DND-41 (cell line): ENCODE data around the gene MGAT4A.

ENCODE experiments used
- ATAC-seq: fragments of 200-7000 bp; cut with Tn5 transposase; 3 replicates; pipeline ENCODE4 v1.9.1; 2021; ENCODE audit warnings: low read depth; ENCODE audit not compliant: insufficient read depth
- DNase-seq: peaks from one replicate; pipeline ENCODE4 v3.0.0-alpha.2; 2020
- H2AFZ ChIP-seq: 2 replicates; pipeline ENCODE4 v1.6.0; 2012; ENCODE audit warnings: low read depth, low read length
- H3K27ac ChIP-seq: 2 replicates; pipeline ENCODE4 v1.5.1; 2012; ENCODE audit warnings: low read length, inconsistent platforms
- H3K27me3 ChIP-seq: fragments of 200-600 bp; sonication (generic); 2 replicates; pipeline ENCODE4 v1.6.0; 2012; ENCODE audit warnings: low read length, mild to moderate bottlenecking, inconsistent platforms; ENCODE audit not compliant: insufficient read depth, poor library complexity
- H3K36me3 ChIP-seq: 2 replicates; pipeline ENCODE4 v1.5.1; 2012; ENCODE audit warnings: low read length, inconsistent platforms; ENCODE audit not compliant: insufficient read depth
- H3K4me1 ChIP-seq: 2 replicates; pipeline ENCODE4 v1.5.1; 2012; ENCODE audit warnings: mild to moderate bottlenecking, low read length; ENCODE audit not compliant: insufficient read depth
- H3K4me2 ChIP-seq: 2 replicates; pipeline ENCODE4 v1.6.0; 2012; ENCODE audit warnings: mild to moderate bottlenecking, moderate library complexity, low read length, inconsistent platforms; ENCODE audit not compliant: insufficient read depth
- H3K4me3 ChIP-seq, 2 experiments: fragments of 200-600 bp in 1 of 2; shearing (Covaris generic) in 1 of 2; 2 replicates each; pipeline ENCODE4 v1.5.1; 2012 to 2016; ENCODE audit warnings: inconsistent platforms in 2 of 2, low read length in 2 of 2, mild to moderate bottlenecking in 2 of 2, low read depth in 1 of 2, moderate library complexity in 1 of 2
- H3K79me2 ChIP-seq: 2 replicates; pipeline ENCODE4 v1.6.0; 2012; ENCODE audit warnings: low read length, inconsistent platforms; ENCODE audit not compliant: insufficient read depth
- H3K9ac ChIP-seq: 2 replicates; pipeline ENCODE4 v1.6.0; 2012; ENCODE audit warnings: low read depth, mild to moderate bottlenecking, inconsistent platforms, low read length, moderate library complexity
- H3K9me3 ChIP-seq: 2 replicates; pipeline ENCODE4 v1.5.1; 2012; ENCODE audit warnings: low read length, moderate library complexity, mild to moderate bottlenecking, inconsistent platforms; ENCODE audit not compliant: insufficient read depth, severe bottlenecking
- H4K20me1 ChIP-seq: 2 replicates; pipeline ENCODE4 v1.6.0; 2012; ENCODE audit warnings: low read length; ENCODE audit not compliant: insufficient read depth
- CTCF ChIP-seq: IDR thresholded peaks from 2 replicates; pipeline ENCODE4 v1.5.1; 2012; ENCODE audit warnings: borderline replicate concordance, low read length, moderate library complexity, mild to moderate bottlenecking; ENCODE audit not compliant: poor library complexity, severe bottlenecking; ENCODE audit errors: extremely low read depth
- EZH2 ChIP-seq: IDR thresholded peaks from 3 replicates; pipeline ENCODE4 v1.6.1; 2012; ENCODE audit warnings: borderline replicate concordance, low read depth, mild to moderate bottlenecking, moderate library complexity, low read length, inconsistent platforms; ENCODE audit not compliant: severe bottlenecking

The MGAT4A gene

GRCh38 chr2:98614024-98614739 lies 116.8 kb downstream of the MGAT4A start:
- no peak for ATAC-seq

GRCh38 chr2:98608962-98609604 lies 121.8 kb downstream of the MGAT4A start:
- Histone ChIP-seq H3K9me3 (no peaks in the 10 kb centered on the region), H3K27me3 (no peaks in the 10 kb centered on the region), H4K20me1 (no peaks in the 10 kb centered on the region), H3K9ac (peak overlapping the region; percentile 91), H3K79me2 (peaks cover 72% of the 10 kb centered on the region), H3K4me3 (peak overlapping the region; percentile 86 to 94), H3K27ac (peak overlapping the region; percentile 94), H2AFZ (peak overlapping the region; percentile 97), H3K4me2 (peak overlapping the region; percentile 83), H3K4me1 (peaks cover 45% of the 10 kb centered on the region), H3K36me3 (peaks cover 40% of the 10 kb centered on the region)
- DNase-seq, result no peak
- TF ChIP-seq CTCF, result no peak
- no peak for TF ChIP-seq EZH2
- ATAC-seq, result peak; percentile 8; the same call in 2 of the 3 replicates

More at GRCh38 chr2:98614024-98614739, 116.8 kb downstream of the MGAT4A start:
- TF ChIP-seq EZH2, result no peak
- no peak for TF ChIP-seq CTCF
- Histone ChIP-seq H3K9ac (no peak overlapping the region), H3K79me2 (peaks cover 24% of the 10 kb centered on the region), H3K9me3 (no peaks in the 10 kb centered on the region), H4K20me1 (no peaks in the 10 kb centered on the region), H3K4me1 (peaks cover 22% of the 10 kb centered on the region), H3K4me2 (no peak overlapping the region), H3K27me3 (no peaks in the 10 kb centered on the region), H3K4me3 (no peak overlapping the region), H3K27ac (no peak overlapping the region), H2AFZ (no peak overlapping the region), H3K36me3 (peaks cover 85% of the 10 kb centered on the region)
- DNase-seq, result no peak

- Histone ChIP-seq H4K20me1 (no peaks in the 10 kb centered on the region), H3K27me3 (no peaks in the 10 kb centered on the region), H3K9ac (peak within 1 kb of the TSS; percentile 91), H3K79me2 (peaks cover 72% of the 10 kb centered on the region), H3K9me3 (no peaks in the 10 kb centered on the region), H2AFZ (peak within 1 kb of the TSS; percentile 97), H3K4me3 (peak within 1 kb of the TSS; percentile 86 to 94), H3K4me2 (peak within 1 kb of the TSS; percentile 83), H3K36me3 (peaks cover 39% of the 10 kb centered on the region), H3K27ac (peak within 1 kb of the TSS; percentile 94), H3K4me1 (peaks cover 45% of the 10 kb centered on the region)
- no peak for TF ChIP-seq EZH2
- TF ChIP-seq CTCF, result peak; percentile 21
- DNase-seq (peak; percentile 91), ATAC-seq (peak; percentile 89)
Observed at GRCh38 chr2:98608116-98608961, 122.6 kb downstream of the MGAT4A start, which contains the start of the genes COA5 and UNC50. Gene COA5 (minus strand): TSS chr2:98608512. CDS start chr2:98608405, 107 bp downstream. Gene UNC50 (plus strand): TSS chr2:98608589. CDS start chr2:98609760, 1,171 bp downstream.
